IMR-90 (cell line): ENCODE measurements around the gene TSGA10. TPM values are rescaled to one million over a fixed set of nuclear protein-coding genes. Genes with fewer than 3 reads are reported as not detected.

Experiments used
- ATAC-seq: fragments of 200-7000 bp; cut with Tn5 transposase; 2 replicates; pipeline ENCODE4 v1.9.1; 2020; ENCODE audit warnings: low read depth, mild to moderate bottlenecking, moderate library complexity
- BruUV-seq: library from RNA; stranded (reverse); fragments of 400-500 nt; replicated peaks from 2 replicates; lab custom pipeline; 2021; lab: Mats Ljungman, UMichigan
- CTCF ChIA-PET: fragments of 300-600 bp; formaldehyde crosslinking; extraction: SDS; loops from one replicate; lab custom pipeline; 2021; ENCODE audit warnings: antibody characterized with exemption; lab: Yijun Ruan, JAX
- POLR2A ChIA-PET: fragments of 300-600 bp; sonication (Branson Sonifier 250); formaldehyde crosslinking; loops from one replicate; lab custom pipeline; 2022; ENCODE audit warnings: antibody characterized with exemption; ENCODE audit not compliant: unreplicated experiment; lab: Charles Lee
- DNase-seq: peaks from one replicate; pipeline ENCODE4 v3.0.0; 2013
- H2AFZ ChIP-seq: replicated peaks from 2 replicates; pipeline ENCODE3; 2013; ENCODE audit warnings: low read length, mild to moderate bottlenecking; ENCODE audit not compliant: poor library complexity
- H2AK5ac ChIP-seq: 2 replicates; pipeline ENCODE4 v1.6.1; 2013; ENCODE audit warnings: low read depth, low read length, inconsistent platforms
- H2AK9ac ChIP-seq: replicated peaks from 2 replicates; pipeline ENCODE3; 2013; ENCODE audit warnings: mild to moderate bottlenecking, low read depth, low read length, moderate library complexity; ENCODE audit not compliant: poor library complexity
- H2BK120ac ChIP-seq: 2 replicates; pipeline ENCODE4 v1.6.1; 2013; ENCODE audit warnings: low read depth, low read length, inconsistent platforms
- H2BK15ac ChIP-seq: 3 replicates; pipeline ENCODE4 v1.6.1; 2013; ENCODE audit warnings: low read depth, low read length, inconsistent platforms
- H2BK20ac ChIP-seq: 2 replicates; pipeline ENCODE4 v1.6.1; 2013; ENCODE audit warnings: low read depth, mild to moderate bottlenecking, inconsistent platforms, low read length, moderate library complexity
- H2BK5ac ChIP-seq: 2 replicates; pipeline ENCODE4 v1.6.1; 2013; ENCODE audit warnings: mild to moderate bottlenecking, low read depth, low read length, inconsistent platforms; ENCODE audit not compliant: poor library complexity, severe bottlenecking
- H3K14ac ChIP-seq: replicated peaks from 2 replicates; pipeline ENCODE4 v1.6.1; 2013; ENCODE audit warnings: low read depth, low read length, inconsistent platforms
- H3K18ac ChIP-seq: 2 replicates; pipeline ENCODE4 v1.6.1; 2013; ENCODE audit warnings: low read depth, low read length, control low read depth
- H3K23ac ChIP-seq: 2 replicates; pipeline ENCODE4 v1.6.1; 2013; ENCODE audit warnings: low read depth, low read length, inconsistent platforms
- H3K27ac ChIP-seq: 2 replicates; pipeline ENCODE4 v1.5.1; 2013; ENCODE audit warnings: mild to moderate bottlenecking, control low read depth, low read length; ENCODE audit not compliant: insufficient read depth
- H3K27me3 ChIP-seq: 2 replicates; pipeline ENCODE4 v1.6.1; 2013; ENCODE audit warnings: low read length; ENCODE audit not compliant: control insufficient read depth, insufficient read depth
- H3K36me3 ChIP-seq: 2 replicates; pipeline ENCODE4 v1.6.1; 2013; ENCODE audit warnings: low read length, mixed read lengths; ENCODE audit not compliant: control insufficient read depth, insufficient read depth
- H3K4ac ChIP-seq: 2 replicates; pipeline ENCODE4 v1.6.1; 2013; ENCODE audit warnings: low read depth, low read length, inconsistent platforms
- H3K4me1 ChIP-seq: 2 replicates; pipeline ENCODE4 v1.6.1; 2013; ENCODE audit warnings: low read length, mixed read lengths; ENCODE audit not compliant: control insufficient read depth, insufficient read depth
- H3K4me2 ChIP-seq: 2 replicates; pipeline ENCODE4 v1.6.1; 2013; ENCODE audit warnings: low read depth, mild to moderate bottlenecking, control low read depth, low read length, moderate library complexity
- H3K4me3 ChIP-seq: 2 replicates; pipeline ENCODE4 v1.5.1; 2013; ENCODE audit warnings: low read depth, mild to moderate bottlenecking, control low read depth, low read length, moderate library complexity; ENCODE audit not compliant: insufficient read depth
- H3K56ac ChIP-seq: 2 replicates; pipeline ENCODE4 v1.6.1; 2013; ENCODE audit warnings: low read length, inconsistent platforms; ENCODE audit not compliant: insufficient read depth; ENCODE audit errors: extremely low read depth
- H3K79me1 ChIP-seq, 2 experiments: 2 replicates each; pipeline ENCODE4 v1.6.1; 2013; ENCODE audit warnings: low read length in 2 of 2, inconsistent platforms in 1 of 2, low read depth in 1 of 2
- H3K9ac ChIP-seq: 2 replicates; pipeline ENCODE4 v1.6.1; 2013; ENCODE audit warnings: low read depth, low read length, control low read depth
- H3K9me1 ChIP-seq: 2 replicates; pipeline ENCODE4 v1.6.1; 2013; ENCODE audit warnings: low read length, inconsistent platforms; ENCODE audit not compliant: insufficient read depth
- H3K9me3 ChIP-seq: 2 replicates; pipeline ENCODE4 v1.6.1; 2013; ENCODE audit warnings: low read length; ENCODE audit not compliant: control insufficient read depth, insufficient read depth
- H4K20me1 ChIP-seq: 2 replicates; pipeline ENCODE4 v1.6.1; 2013; ENCODE audit warnings: low read length, inconsistent platforms; ENCODE audit not compliant: insufficient read depth
- H4K5ac ChIP-seq: 2 replicates; pipeline ENCODE4 v1.6.1; 2013; ENCODE audit warnings: mild to moderate bottlenecking, low read depth, low read length, control low read depth
- H4K8ac ChIP-seq, 2 experiments: 2 replicates each; pipeline ENCODE4 v1.6.1; 2013; ENCODE audit warnings: low read depth in 2 of 2, low read length in 2 of 2, control low read depth in 1 of 2, inconsistent platforms in 1 of 2
- H4K91ac ChIP-seq: 2 replicates; pipeline ENCODE4 v1.6.1; 2013; ENCODE audit warnings: low read depth, low read length, inconsistent platforms; ENCODE audit not compliant: insufficient read depth
- NFE2L2 ChIP-seq: fragments of 150-350 bp; IDR thresholded peaks from 2 replicates; pipeline ENCODE4 v1.6.1; 2016; ENCODE audit warnings: low read depth, mild to moderate bottlenecking, low read length
- RCOR1 ChIP-seq: IDR thresholded peaks from 2 replicates; pipeline ENCODE4 v1.6.1; 2012; ENCODE audit warnings: mild to moderate bottlenecking, low read length, improper control_type of control experiment; ENCODE audit not compliant: insufficient replicate concordance
- WGBS, 2 experiments: methylation state at CpG; one replicate each; pipeline versions ENCODE4 v1.1.5 to v1.1.7; 2013; ENCODE audit warnings: missing lambda C conversion rate in 2 of 2; ENCODE audit not compliant: insufficient read length in 1 of 2; ENCODE audit errors: extremely low coverage in 2 of 2; 5-methylcytosine and 5-hydroxymethylcytosine counted together
- dilution Hi-C: fragments of 300-500 bp; cut with HindIII; formaldehyde crosslinking; loops from one replicate; pipeline ENCODE4 v1.14.3; 2018; ENCODE audit warnings: low sequenced_read_pairs; ENCODE audit not compliant: unreplicated experiment
- in situ Hi-C: fragments of 300-500 bp; cut with MboI; formaldehyde crosslinking; loops from 3 replicates; pipeline ENCODE4 v1.14.3; 2019; ENCODE audit warnings: low sequenced_read_pairs, inconsistent platforms, mixed read lengths
- intact Hi-C: fragments of 100-400 bp; cut with micrococcal nuclease; formaldehyde crosslinking; loops from 2 replicates; pipeline ENCODE4 v1.10.0; 2022
- polyA plus RNA-seq, 3 experiments: library from polyadenylated mRNA; depleted of rRNA; stranded (reverse); fragments of >200 nt; gene quantifications; 2 replicates each; pipeline ENCODE4 v1.2.3, GENCODE V29; 2012; ENCODE audit warnings: low replicate concordance in 1 of 3
- total RNA-seq: library from RNA; depleted of rRNA; stranded (reverse); fragments of >200 nt; gene quantifications from 2 replicates; pipeline ENCODE4 v1.2.3, GENCODE V29; 2012

TSGA10 gene
- total and polyA plus RNA-seq, 2 of the 4 experiments (the other 2 are of a cell fraction), result 0.32 to 0.54 TPM

GRCh38 chr2:99153921-99154604, 679 bp downstream of the TSGA10 start:
- DNase-seq (peak; percentile 10), ATAC-seq (no peak)
- ChIA-PET POLR2A (no interaction called here), CTCF (interaction anchor here (0.6 kb wide), 1 partner anchor 8 kb away, joined by 5 read pairs; no protein-coding TSS in a partner anchor)
- Histone ChIP-seq H3K4me2 (peak overlapping the region; percentile 93), H2BK20ac (no peak overlapping the region), H4K5ac (peak overlapping the region; percentile 88), H3K79me1 (peaks cover 15 to 20% of the 10 kb centered on the region in 2 experiments), H3K4ac (peak overlapping the region; percentile 84; the same call in 1 of the 2 replicates), H2BK120ac (no peak overlapping the region), H3K56ac (0 out of 2 replicates have a peak overlapping the region, but pooled peaks have one; percentile 54), H2AK9ac (peak overlapping the region; percentile 89), H2AFZ (peak overlapping the region; percentile 98), H4K20me1 (no peaks in the 10 kb centered on the region), H3K27me3 (no peaks in the 10 kb centered on the region), H4K91ac (no peak overlapping the region), H3K27ac (no peak overlapping the region; the same call in 1 of the 2 replicates), H3K36me3 (no peaks in the 10 kb centered on the region), H3K9me1 (no peaks in the 10 kb centered on the region), H2AK5ac (0 out of 2 replicates have a peak overlapping the region, but pooled peaks have one; percentile 4), H3K9ac (peak overlapping the region; percentile 89), H3K4me1 (peaks cover 5% of the 10 kb centered on the region), H3K4me3 (peak overlapping the region; percentile 79), H3K14ac (peak overlapping the region; percentile 86), H3K18ac (peak overlapping the region; percentile 56), H2BK15ac (no peak overlapping the region), H3K9me3 (no peaks in the 10 kb centered on the region), H4K8ac (peak overlapping the region; percentile 93 to 95), H2BK5ac (no peak overlapping the region), H3K23ac (0 out of 2 replicates have a peak overlapping the region, but pooled peaks have one; percentile 18)
- intact Hi-C loops, result loop anchor here (2.0 kb wide), 1 partner anchor 337 kb away; the partner anchor contains the start of gene REV1
- in situ Hi-C loops, result loop anchor here (25.0 kb wide), 1 partner anchor 1108 kb away; no protein-coding TSS in a partner anchor
- dilution Hi-C loops, result no loop called here
- WGBS, 2 experiments, result 50% methylated on average over 4 of the region's 12 CpGs; no CpG with 5 or more reads in 1 of the 2 experiments
- peak; percentile 75 for TF ChIP-seq NFE2L2
- TF ChIP-seq RCOR1, result no peak
- BruUV-seq, result no TSS peak
